GM12873 (cell line): Measurements from ENCODE around the gene HNRNPAB.
A peak's percentile ranks its signal among the peaks of the same experiment; 100 is the strongest.

ENCODE experiments used
- CTCF ChIP-seq: IDR thresholded peaks from 2 replicates; pipeline ENCODE4 v1.5.1; 2012; ENCODE audit warnings: low read depth, mild to moderate bottlenecking, moderate library complexity, low read length, control low read depth; ENCODE audit not compliant: insufficient read depth; ENCODE audit errors: missing control alignments

The HNRNPAB gene

GRCh38 chr5:178204182-178204934 is at the start of gene HNRNPAB:
TSS of gene HNRNPAB (plus strand) at chr5:178204533. CDS start at chr5:178204838, 305 bp downstream.
- no peak for TF ChIP-seq CTCF

GRCh38 chr5:178155065-178155464 is 49.3 kb upstream of the HNRNPAB start:
- TF ChIP-seq CTCF, result no peak

GRCh38 chr5:178160176-178160575 is 44.2 kb upstream of the HNRNPAB start:
- no peak for TF ChIP-seq CTCF

- no peak for TF ChIP-seq CTCF
These were observed 41.9 kb upstream of the HNRNPAB start for GRCh38 chr5:178162481-178162880.

GRCh38 chr5:178163772-178164735 is 40.3 kb upstream of the HNRNPAB start:
- peak; percentile 100 for TF ChIP-seq CTCF

- no peak for TF ChIP-seq CTCF
These were observed 38.8 kb upstream of the HNRNPAB start for GRCh38 chr5:178165581-178165980.

GRCh38 chr5:178170455-178170854 is 33.9 kb upstream of the HNRNPAB start:
- no peak for TF ChIP-seq CTCF
